Measurements from ENCODE around the gene MCTP1. TPM values are rescaled to one million over a fixed set of nuclear protein-coding genes. Genes with fewer than 3 reads are reported as not detected.

The MCTP1 gene
- total and polyA plus RNA-seq, 2 experiments from 2014 or later, result 0.23 TPM; not detected in 1

GRCh38 chr5:94906750-94907149 lies 378.1 kb downstream of the MCTP1 start:
- Histone ChIP-seq H2AFZ (no peak overlapping the region), H3K27ac (no peak overlapping the region), H3K9me3 (ENCODE audit: low read depth) (no peaks in the 10 kb centered on the region), H3K79me2 (ENCODE audit: insufficient read depth) (no peaks in the 10 kb centered on the region), H3F3A (ENCODE audit: insufficient read depth) (no peaks in the 10 kb centered on the region), H3K9ac (no peak overlapping the region), H3K27me3 (replicated peaks; ENCODE audit: insufficient read depth) (peaks cover 19% of the 10 kb centered on the region; the same call in 1 of the 2 replicates), H3K4me2 (ENCODE audit: unreplicated experiment) (peak overlapping the region; percentile 11), H3K4me1 (ENCODE audit: insufficient read depth) (peaks cover 3% of the 10 kb centered on the region), H4K20me1 (ENCODE audit: insufficient read depth) (no peaks in the 10 kb centered on the region), H3K9me2 (ENCODE audit: insufficient read depth) (no peaks in the 10 kb centered on the region), H3K36me3 (ENCODE audit: low read depth) (no peaks in the 10 kb centered on the region), H3K4me3 (no peak overlapping the region)
- TF ChIP-seq EZH2phosphoT487 (IDR thresholded peaks at IDR 0.05; ENCODE audit: insufficient read depth, low read depth) (no peak), EZH2 (IDR thresholded peaks at IDR 0.05; ENCODE audit: insufficient read depth, poor library complexity, severe bottlenecking) (no peak)
- DNase-seq, result peak; percentile 20
- in situ Hi-C loops (cut with MboI), result no loop called here

- Histone ChIP-seq H3F3A (ENCODE audit: insufficient read depth) (peaks cover 14% of the 10 kb centered on the region), H2AFZ (no peak overlapping the region), H3K9me2 (ENCODE audit: insufficient read depth) (no peaks in the 10 kb centered on the region), H3K4me3 (no peak overlapping the region), H3K79me2 (ENCODE audit: insufficient read depth) (no peaks in the 10 kb centered on the region), H3K36me3 (ENCODE audit: low read depth) (no peaks in the 10 kb centered on the region), H3K4me1 (ENCODE audit: insufficient read depth) (peaks cover 16% of the 10 kb centered on the region), H3K27me3 (replicated peaks; ENCODE audit: insufficient read depth) (peaks cover 19% of the 10 kb centered on the region; the same call in 1 of the 2 replicates), H3K4me2 (ENCODE audit: unreplicated experiment) (no peak overlapping the region), H3K9me3 (ENCODE audit: low read depth) (no peaks in the 10 kb centered on the region), H3K9ac (no peak overlapping the region), H4K20me1 (ENCODE audit: insufficient read depth) (no peaks in the 10 kb centered on the region), H3K27ac (no peak overlapping the region)
- TF ChIP-seq EZH2phosphoT487 (IDR thresholded peaks at IDR 0.05; ENCODE audit: insufficient read depth, low read depth) (no peak), EZH2 (IDR thresholded peaks at IDR 0.05; ENCODE audit: insufficient read depth, poor library complexity, severe bottlenecking) (no peak)
- DNase-seq, result no peak
- WGBS, 2 experiments (ENCODE audit: low coverage in 1 of 2, low lambda C conversion rate in 2 of 2, missing lambda C conversion rate in 2 of 2), result 25 to 27% methylated on average over 3 of the region's 3 CpGs
- in situ Hi-C loops (cut with MboI), result no loop called here
Measured at GRCh38 chr5:94903726-94904125, 381.2 kb downstream of the MCTP1 start.

GRCh38 chr5:94901191-94901979 lies 383.5 kb downstream of the MCTP1 start:
- in situ Hi-C loops (cut with MboI), result no loop called here
- peaks cover 10% of the 10 kb centered on the region; the same call in 1 of the 2 replicates for H3K27me3 ChIP-seq (replicated peaks; ENCODE audit: insufficient read depth)
- no peaks in the 10 kb centered on the region for H3K9me3 ChIP-seq (ENCODE audit: low read depth)
- H3F3A ChIP-seq (ENCODE audit: insufficient read depth), result peaks cover 14% of the 10 kb centered on the region
- peak overlapping the region; percentile 20; the same call in 1 of the 2 replicates for H3K27ac ChIP-seq
- peak; percentile 72 for DNase-seq
- WGBS, 2 experiments (ENCODE audit: low coverage in 1 of 2, low lambda C conversion rate in 2 of 2, missing lambda C conversion rate in 2 of 2), result 5% methylated on average over 5 of the region's 5 CpGs
- H3K36me3 ChIP-seq (ENCODE audit: low read depth), result no peaks in the 10 kb centered on the region
- H3K4me2 ChIP-seq (ENCODE audit: unreplicated experiment), result peak overlapping the region; percentile 33
- H3K4me3 ChIP-seq, result peak overlapping the region; percentile 41
- no peaks in the 10 kb centered on the region for H3K79me2 ChIP-seq (ENCODE audit: insufficient read depth)
- H4K20me1 ChIP-seq (ENCODE audit: insufficient read depth), result no peaks in the 10 kb centered on the region
- H3K9me2 ChIP-seq (ENCODE audit: insufficient read depth), result no peaks in the 10 kb centered on the region
- no peak overlapping the region for H3K9ac ChIP-seq
- peaks cover 16% of the 10 kb centered on the region for H3K4me1 ChIP-seq (ENCODE audit: insufficient read depth)
- TF ChIP-seq EZH2phosphoT487 (IDR thresholded peaks at IDR 0.05; ENCODE audit: insufficient read depth, low read depth) (no peak), EZH2 (IDR thresholded peaks at IDR 0.05; ENCODE audit: insufficient read depth, poor library complexity, severe bottlenecking) (no peak)
- H2AFZ ChIP-seq, result peak overlapping the region; percentile 20; the same call in 1 of the 2 replicates

- Histone ChIP-seq H3K4me3 (no peak overlapping the region), H2AFZ (no peak overlapping the region), H3K4me2 (ENCODE audit: unreplicated experiment) (no peak overlapping the region), H3K9ac (no peak overlapping the region), H3K9me3 (ENCODE audit: low read depth) (no peaks in the 10 kb centered on the region), H4K20me1 (ENCODE audit: insufficient read depth) (no peaks in the 10 kb centered on the region), H3K36me3 (ENCODE audit: low read depth) (no peaks in the 10 kb centered on the region), H3K9me2 (ENCODE audit: insufficient read depth) (no peaks in the 10 kb centered on the region), H3K27me3 (replicated peaks; ENCODE audit: insufficient read depth) (peaks cover 9% of the 10 kb centered on the region; the same call in 1 of the 2 replicates), H3F3A (ENCODE audit: insufficient read depth) (peaks cover 14% of the 10 kb centered on the region), H3K27ac (no peak overlapping the region), H3K79me2 (ENCODE audit: insufficient read depth) (no peaks in the 10 kb centered on the region), H3K4me1 (ENCODE audit: insufficient read depth) (peaks cover 16% of the 10 kb centered on the region)
- in situ Hi-C loops (cut with MboI), result no loop called here
- no peak for DNase-seq
- 61 to 75% methylated on average over 3 of the region's 3 CpGs for WGBS, 2 experiments (ENCODE audit: low coverage in 1 of 2, low lambda C conversion rate in 2 of 2, missing lambda C conversion rate in 2 of 2)
- TF ChIP-seq EZH2phosphoT487 (IDR thresholded peaks at IDR 0.05; ENCODE audit: insufficient read depth, low read depth) (no peak), EZH2 (IDR thresholded peaks at IDR 0.05; ENCODE audit: insufficient read depth, poor library complexity, severe bottlenecking) (no peak)
Measured at GRCh38 chr5:94900006-94900505, 384.8 kb downstream of the MCTP1 start.

Measured in GM23248 (cell line).